Tibial nerve (tissue), 4 donors: Measurements from ENCODE around the gene AK4. TPM values are rescaled to one million over a fixed set of nuclear protein-coding genes. Genes with fewer than 3 reads are reported as not detected.
"Not testable (repeated sequence)": the region's sequence is repeated elsewhere in the genome, so short reads cannot be mapped to it uniquely, and the experiment has no call there.

ENCODE experiments used
- DNase-seq, 2 donors: peaks; one replicate each; pipeline ENCODE4 v3.0.0-alpha.2; 2019; ENCODE audit warnings: low spot score in 2 of 2
- H3K27ac ChIP-seq, 4 donors: fragments of 200-600 bp; sonication (generic) in 3 of 4; one replicate each; pipeline ENCODE4 v1.5.1; 2017 to 2019; ENCODE audit warnings: mild to moderate bottlenecking in 1 of 4
- H3K27me3 ChIP-seq, 2 donors: fragments of 200-600 bp; sonication (generic) in 1 of 2; one replicate each; pipeline versions ENCODE4 v1.5.1 to v1.6.0; 2017 to 2019
- H3K36me3 ChIP-seq, 3 donors: fragments of 200-600 bp; sonication (generic); one replicate each; pipeline ENCODE4 v1.5.1; 2018 to 2019
- H3K4me1 ChIP-seq, 4 donors: fragments of 200-600 bp; sonication (generic) in 3 of 4; one replicate each; pipeline ENCODE4 v1.5.1; 2017 to 2019
- H3K4me3 ChIP-seq, 4 donors: fragments of 200-600 bp; sonication (generic) in 3 of 4; one replicate each; pipeline ENCODE4 v1.5.1; 2017 to 2019; ENCODE audit warnings: mild to moderate bottlenecking in 1 of 4, moderate library complexity in 1 of 4
- H3K9me3 ChIP-seq, 4 donors: fragments of 200-600 bp; sonication (generic) in 3 of 4; one replicate each; pipeline ENCODE4 v1.5.1; 2017 to 2019
- CTCF ChIP-seq, 5 experiments: fragments of 200-600 bp in 3 of 5; fragments of 450-650 bp in 2 of 5; sonication (generic) in 3 of 5; IDR thresholded peaks; one replicate each; pipeline ENCODE4 v1.5.1; 2016 to 2019; ENCODE audit warnings: antibody characterized with exemption in 5 of 5, mild to moderate bottlenecking in 3 of 5, moderate library complexity in 2 of 5
- EP300 ChIP-seq, 2 donors: sonication (generic); formaldehyde crosslinking; IDR thresholded peaks; one replicate each; pipeline ENCODE4 v1.6.1; 2017; ENCODE audit warnings: antibody characterized with exemption in 2 of 2, mild to moderate bottlenecking in 1 of 2
- POLR2A ChIP-seq, 2 donors: fragments of 450-650 bp; IDR thresholded peaks; one replicate each; pipeline ENCODE4 v1.6.1; 2017; ENCODE audit warnings: antibody characterized with exemption in 2 of 2, mild to moderate bottlenecking in 2 of 2, moderate library complexity in 2 of 2
- WGBS, 2 donors: methylation state at CpG; one replicate each; pipeline ENCODE4 v1.1.5; 2018; 5-methylcytosine and 5-hydroxymethylcytosine counted together
- total RNA-seq, 4 donors: library from RNA; depleted of rRNA; stranded (reverse); fragments of >200 nt; gene quantifications; one replicate each; pipeline ENCODE4 v1.1.0, GENCODE V29; 2016

The AK4 gene
- total RNA-seq, 4 donors from 2014 or later: 16.1 to 24.9 (median 19.5) TPM

GRCh38 chr1:65233782-65234181 lies 85.8 kb downstream of the AK4 start:
- H3K27ac ChIP-seq: no peak overlapping the region
- H3K36me3 ChIP-seq: no peaks in the 10 kb centered on the region
- 71 to 80% methylated on average over 2 of the region's 2 CpGs for WGBS, 2 donors
- peaks cover 0 to 16% (median 0%) of the 10 kb centered on the region in 4 donors for H3K9me3 ChIP-seq
- no peaks in the 10 kb centered on the region for H3K4me1 ChIP-seq
- H3K4me3 ChIP-seq: no peak overlapping the region
- DNase-seq: no peak
- no peak for TF ChIP-seq CTCF (IDR thresholded peaks at IDR 0.05)
- TF ChIP-seq EP300 (IDR thresholded peaks at IDR 0.05): no peak
- TF ChIP-seq POLR2A (IDR thresholded peaks at IDR 0.05): no peak
- H3K27me3 ChIP-seq: no peaks in the 10 kb centered on the region

- peak in 3 of 5 experiments; percentile 20 to 34 (median 21) for TF ChIP-seq CTCF (IDR thresholded peaks at IDR 0.05)
- TF ChIP-seq POLR2A (IDR thresholded peaks at IDR 0.05): no peak
- Histone ChIP-seq H3K4me3 (no peak overlapping the region), H3K27me3 (no peaks in the 10 kb centered on the region), H3K4me1 (no peaks in the 10 kb centered on the region), H3K9me3 (peaks cover 0 to 16% (median 0%) of the 10 kb centered on the region in 4 donors), H3K27ac (no peak overlapping the region), H3K36me3 (no peaks in the 10 kb centered on the region)
- no peak for DNase-seq
- WGBS, 2 donors: 46 to 79% methylated on average over 3 of the region's 3 CpGs
These were observed 88.1 kb downstream of the AK4 start for GRCh38 chr1:65235867-65236805.

- WGBS, 2 donors: 94 to 97% methylated on average over 1 of the region's 1 CpG
- H3K9me3 ChIP-seq: peaks cover 0 to 16% (median 0%) of the 10 kb centered on the region in 4 donors
- not testable (repeated sequence) for H3K4me1 ChIP-seq, H3K27me3 ChIP-seq, H3K27ac ChIP-seq, DNase-seq, H3K36me3 ChIP-seq, H3K4me3 ChIP-seq
These were observed 89.1 kb downstream of the AK4 start for GRCh38 chr1:65237088-65237487.

GRCh38 chr1:65237503-65237902 lies 89.5 kb downstream of the AK4 start:
- no peak overlapping the region for H3K4me3 ChIP-seq
- H3K27me3 ChIP-seq: no peaks in the 10 kb centered on the region
- no peak for DNase-seq
- WGBS, 2 donors: 81 to 87% methylated on average over 4 of the region's 4 CpGs
- TF ChIP-seq POLR2A (IDR thresholded peaks at IDR 0.05): no peak
- no peak for TF ChIP-seq CTCF (IDR thresholded peaks at IDR 0.05)
- no peak for TF ChIP-seq EP300 (IDR thresholded peaks at IDR 0.05)
- H3K9me3 ChIP-seq: peaks cover 0 to 16% (median 0%) of the 10 kb centered on the region in 4 donors
- H3K4me1 ChIP-seq: no peaks in the 10 kb centered on the region
- H3K36me3 ChIP-seq: no peaks in the 10 kb centered on the region
- no peak overlapping the region for H3K27ac ChIP-seq

- Histone ChIP-seq H3K27me3 (no peaks in the 10 kb centered on the region), H3K4me1 (no peaks in the 10 kb centered on the region), H3K27ac (no peak overlapping the region), H3K4me3 (no peak overlapping the region), H3K9me3 (peaks cover 0 to 16% (median 0%) of the 10 kb centered on the region in 4 donors), H3K36me3 (no peaks in the 10 kb centered on the region)
- no peak for DNase-seq
- WGBS, 2 donors: 73 to 75% methylated on average over 6 of the region's 6 CpGs
- no peak for TF ChIP-seq CTCF (IDR thresholded peaks at IDR 0.05)
- no peak for TF ChIP-seq EP300 (IDR thresholded peaks at IDR 0.05)
- no peak for TF ChIP-seq POLR2A (IDR thresholded peaks at IDR 0.05)
These were observed 90.0 kb downstream of the AK4 start for GRCh38 chr1:65238010-65238409.
